ENCODE measurements around the gene OR13C2.
"Not testable (repeated sequence)": the region's sequence is repeated elsewhere in the genome, so short reads cannot be mapped to it uniquely, and the experiment has no call there.

DNA sequence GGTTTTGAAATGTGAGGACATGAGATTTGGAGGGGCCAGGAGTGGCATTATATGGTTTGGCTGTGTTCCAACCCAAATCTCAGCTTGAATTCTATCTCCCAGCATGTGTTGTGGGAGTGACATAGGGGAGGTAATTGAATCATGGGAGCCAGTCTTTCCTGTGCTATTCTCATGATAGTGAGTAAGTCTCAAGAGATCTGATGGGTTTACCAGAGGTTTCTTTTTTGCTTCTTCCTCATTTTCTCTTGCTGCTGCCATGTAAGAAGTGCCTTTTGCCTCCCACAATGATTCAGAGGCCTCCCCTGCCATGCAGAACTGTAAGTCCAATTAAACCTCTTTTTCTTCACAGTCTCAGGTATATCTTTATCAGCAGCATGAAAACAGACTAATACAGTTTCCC is 20.5 kb upstream of the OR13C2 start:
- not testable (repeated sequence) for TF ChIP-seq EZH2 (IDR thresholded peaks at IDR 0.05; ENCODE audit: insufficient read depth, poor library complexity, severe bottlenecking); EZH2phosphoT487 (IDR thresholded peaks at IDR 0.05; ENCODE audit: insufficient read depth, low read depth)
